ENCODE results near the gene PNPLA7. TPM values are rescaled to one million over a fixed set of nuclear protein-coding genes. Genes with fewer than 3 reads are reported as not detected.
"Not testable (repeated sequence)": the region's sequence is repeated elsewhere in the genome, so short reads cannot be mapped to it uniquely, and the experiment has no call there.

The PNPLA7 gene
- total RNA-seq, 3 donors from 2014 or later (not counting 1 experiment from before 2014, with no cell fraction given), result 4.3 to 6.4 (median 4.9) TPM

GRCh38 chr9:137467161-137467581 lies 83.0 kb downstream of the PNPLA7 start:
- 96% methylated on average over 16 of the region's 16 CpGs for WGBS (ENCODE audit: insufficient coverage)
- Histone ChIP-seq H3K9me3 (ENCODE audit: control insufficient read depth, insufficient read depth, low read length) (no peaks in the 10 kb centered on the region), H3K27me3 (ENCODE audit: control insufficient read depth, insufficient read depth, low read length) (no peaks in the 10 kb centered on the region), H3K27ac (ENCODE audit: low read length) (no peak overlapping the region), H3K4me1 (ENCODE audit: control insufficient read depth, insufficient read depth, low read length) (peaks cover 13% of the 10 kb centered on the region), H3K4me3 (ENCODE audit: low read length) (no peak overlapping the region), H3K36me3 (ENCODE audit: control insufficient read depth, insufficient read depth, low read length) (no peaks in the 10 kb centered on the region)
- TF ChIP-seq, protein P1, sequence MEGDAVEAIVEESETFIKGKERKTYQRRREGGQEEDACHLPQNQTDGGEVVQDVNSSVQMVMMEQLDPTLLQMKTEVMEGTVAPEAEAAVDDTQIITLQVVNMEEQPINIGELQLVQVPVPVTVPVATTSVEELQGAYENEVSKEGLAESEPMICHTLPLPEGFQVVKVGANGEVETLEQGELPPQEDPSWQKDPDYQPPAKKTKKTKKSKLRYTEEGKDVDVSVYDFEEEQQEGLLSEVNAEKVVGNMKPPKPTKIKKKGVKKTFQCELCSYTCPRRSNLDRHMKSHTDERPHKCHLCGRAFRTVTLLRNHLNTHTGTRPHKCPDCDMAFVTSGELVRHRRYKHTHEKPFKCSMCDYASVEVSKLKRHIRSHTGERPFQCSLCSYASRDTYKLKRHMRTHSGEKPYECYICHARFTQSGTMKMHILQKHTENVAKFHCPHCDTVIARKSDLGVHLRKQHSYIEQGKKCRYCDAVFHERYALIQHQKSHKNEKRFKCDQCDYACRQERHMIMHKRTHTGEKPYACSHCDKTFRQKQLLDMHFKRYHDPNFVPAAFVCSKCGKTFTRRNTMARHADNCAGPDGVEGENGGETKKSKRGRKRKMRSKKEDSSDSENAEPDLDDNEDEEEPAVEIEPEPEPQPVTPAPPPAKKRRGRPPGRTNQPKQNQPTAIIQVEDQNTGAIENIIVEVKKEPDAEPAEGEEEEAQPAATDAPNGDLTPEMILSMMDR (IDR thresholded peaks at IDR 0.05), result no peak
- peaks cover 7 to 19% of the 10 kb centered on the region in 2 donors for H3K4me1 Mint-ChIP-seq
- DNase-seq (no peak), ATAC-seq (no peak)
- intact Hi-C loops (cut with micrococcal nuclease), result no loop called here
- no peak overlapping the region for H3K4me3 Mint-ChIP-seq
- H3K36me3 Mint-ChIP-seq, result no peaks in the 10 kb centered on the region
- H3K27ac Mint-ChIP-seq, result peak overlapping the region in 1 of 2 donors; percentile 33
- H3K27me3 Mint-ChIP-seq (ENCODE audit: low read depth in 2 of 2), result peaks cover 0 to 3% of the 10 kb centered on the region in 2 donors
- H3K9me3 Mint-ChIP-seq, result no peaks in the 10 kb centered on the region

DNA sequence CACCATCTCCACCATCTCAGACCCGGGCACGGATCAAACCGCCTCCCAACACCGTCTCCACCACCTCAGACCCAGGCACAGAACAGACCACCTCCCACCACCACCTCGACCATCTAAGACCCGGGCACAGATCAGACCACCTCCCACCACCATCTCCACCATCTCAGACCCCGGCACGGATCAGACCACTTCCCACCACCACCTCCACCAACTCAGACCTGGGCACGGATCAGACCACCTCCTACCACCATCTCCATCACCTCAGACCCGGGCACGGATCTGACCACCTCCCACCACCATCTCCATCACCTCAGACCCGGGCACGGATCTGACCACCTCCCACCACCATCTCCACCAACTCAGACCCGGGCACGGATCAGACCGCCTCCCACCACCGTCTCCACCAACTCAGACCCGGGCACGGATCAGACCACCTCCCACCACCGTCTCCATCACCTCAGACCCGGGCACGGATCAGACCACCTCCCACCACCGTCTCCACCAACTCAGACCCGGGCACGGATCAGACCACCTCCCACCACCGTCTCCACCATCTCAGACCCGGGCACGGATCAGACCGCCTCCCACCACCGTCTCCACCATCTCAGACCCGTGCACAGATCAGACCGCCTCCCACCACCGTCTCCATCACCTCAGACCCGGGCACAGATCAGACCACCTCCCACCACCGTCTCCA lies 83.7 kb downstream of the PNPLA7 start:
- H3K27me3 ChIP-seq (ENCODE audit: control insufficient read depth, insufficient read depth, low read length); H3K9me3 Mint-ChIP-seq; H3K4me3 ChIP-seq (ENCODE audit: low read length); intact Hi-C loops (cut with micrococcal nuclease); H3K27me3 Mint-ChIP-seq (ENCODE audit: low read depth in 2 of 2); H3K27ac ChIP-seq (ENCODE audit: low read length); ATAC-seq; H3K36me3 Mint-ChIP-seq; DNase-seq; H3K36me3 ChIP-seq (ENCODE audit: control insufficient read depth, insufficient read depth, low read length); H3K4me3 Mint-ChIP-seq; H3K9me3 ChIP-seq (ENCODE audit: control insufficient read depth, insufficient read depth, low read length): not testable (repeated sequence)
- H3K4me1 ChIP-seq (ENCODE audit: control insufficient read depth, insufficient read depth, low read length), result peaks cover 19% of the 10 kb centered on the region
- Mint-ChIP-seq H3K4me1 (peaks cover 7 to 26% of the 10 kb centered on the region in 2 donors), H3K27ac (peak overlapping the region in 1 of 2 donors; percentile 53)
- 93% methylated on average over 35 of the region's 35 CpGs for WGBS (ENCODE audit: insufficient coverage)

DNA sequence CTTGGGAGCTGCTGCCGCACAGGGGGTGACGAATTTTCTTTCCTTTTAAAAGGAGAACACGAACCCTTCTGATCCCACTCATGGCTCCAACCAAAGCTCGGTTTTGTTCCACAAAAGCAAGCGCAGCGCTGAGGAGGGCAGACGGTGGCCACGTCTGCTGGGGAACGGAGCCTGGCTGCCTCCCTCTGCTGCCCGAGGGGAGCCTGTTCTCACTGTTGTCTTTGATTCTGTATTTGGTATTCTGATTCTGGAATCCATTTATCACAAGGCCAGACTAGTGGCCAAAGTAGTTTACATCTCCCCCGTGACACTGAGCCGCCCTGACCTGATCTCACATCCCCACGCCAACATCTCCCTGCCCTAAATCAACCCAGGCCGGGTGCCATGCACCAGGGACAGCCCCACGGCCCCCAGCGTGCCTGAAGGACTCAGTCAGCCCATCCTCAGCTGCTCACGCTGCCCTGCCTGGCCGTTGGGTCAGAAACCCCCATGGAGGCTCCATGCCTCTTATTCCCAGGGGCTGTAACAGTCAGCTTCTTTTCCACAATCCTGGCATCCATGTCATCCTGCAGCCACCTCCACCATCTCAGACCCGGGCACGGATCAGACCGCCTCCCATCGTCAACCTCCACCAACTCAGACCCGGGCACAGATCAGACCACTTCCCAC lies 84.3 kb downstream of the PNPLA7 start:
- Histone ChIP-seq H3K4me3 (ENCODE audit: low read length) (no peak overlapping the region), H3K4me1 (ENCODE audit: control insufficient read depth, insufficient read depth, low read length) (peaks cover 25% of the 10 kb centered on the region), H3K9me3 (ENCODE audit: control insufficient read depth, insufficient read depth, low read length) (no peaks in the 10 kb centered on the region), H3K27ac (ENCODE audit: low read length) (no peak overlapping the region), H3K27me3 (ENCODE audit: control insufficient read depth, insufficient read depth, low read length) (no peaks in the 10 kb centered on the region), H3K36me3 (ENCODE audit: control insufficient read depth, insufficient read depth, low read length) (no peaks in the 10 kb centered on the region)
- no peak overlapping the region for H3K4me3 Mint-ChIP-seq
- no peaks in the 10 kb centered on the region for H3K27me3 Mint-ChIP-seq (ENCODE audit: low read depth in 2 of 2)
- ATAC-seq (no peak), DNase-seq (no peak)
- peak overlapping the region; percentile 32 to 53 for H3K27ac Mint-ChIP-seq
- no peaks in the 10 kb centered on the region for H3K9me3 Mint-ChIP-seq
- TF ChIP-seq, protein P1 (IDR thresholded peaks at IDR 0.05), result no peak
- H3K4me1 Mint-ChIP-seq, result peaks cover 5 to 28% of the 10 kb centered on the region in 2 donors
- WGBS (ENCODE audit: insufficient coverage), result 94% methylated on average over 23 of the region's 23 CpGs
- intact Hi-C loops (cut with micrococcal nuclease), result no loop called here
- H3K36me3 Mint-ChIP-seq, result no peaks in the 10 kb centered on the region

DNA sequence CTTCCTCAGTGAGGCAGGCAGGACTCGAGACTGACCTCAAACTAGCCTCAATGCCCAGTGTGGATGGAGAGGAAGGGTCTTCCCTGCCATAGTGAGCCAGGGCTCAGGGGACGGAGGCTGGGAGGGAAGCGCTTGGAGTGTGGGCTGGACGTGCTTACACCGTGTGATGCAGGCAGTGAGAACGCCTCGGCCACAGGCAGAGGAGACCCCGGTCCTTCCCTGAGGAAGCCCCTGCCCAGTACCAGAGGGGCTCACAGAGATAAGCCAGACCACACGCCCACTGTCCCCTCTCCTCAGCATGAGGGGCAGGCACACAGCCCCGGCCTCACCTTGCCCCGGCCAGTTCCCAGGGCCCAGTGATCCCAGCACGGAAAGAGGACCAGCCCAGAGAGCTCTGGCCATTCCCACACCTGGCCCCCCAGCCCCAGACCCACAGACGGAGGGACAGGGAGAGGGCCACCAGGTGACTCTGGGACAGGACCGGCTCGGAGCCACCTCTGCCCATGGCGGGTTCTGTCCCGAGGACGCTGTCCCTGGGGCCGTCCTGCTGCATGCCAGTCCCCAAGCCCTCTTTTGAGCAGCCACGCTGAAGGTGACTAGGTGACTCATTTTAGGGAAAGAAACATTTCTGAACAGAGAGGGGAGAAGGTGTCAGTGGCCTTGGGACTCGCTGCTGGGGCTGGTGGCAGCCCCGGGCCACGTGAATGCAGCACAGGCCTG lies 85.0 kb downstream of the PNPLA7 start:
- Histone ChIP-seq H3K36me3 (ENCODE audit: control insufficient read depth, insufficient read depth, low read length) (no peaks in the 10 kb centered on the region), H3K27me3 (ENCODE audit: control insufficient read depth, insufficient read depth, low read length) (no peaks in the 10 kb centered on the region), H3K4me1 (ENCODE audit: control insufficient read depth, insufficient read depth, low read length) (peaks cover 30% of the 10 kb centered on the region), H3K9me3 (ENCODE audit: control insufficient read depth, insufficient read depth, low read length) (no peaks in the 10 kb centered on the region), H3K27ac (ENCODE audit: low read length) (no peak overlapping the region), H3K4me3 (ENCODE audit: low read length) (no peak overlapping the region)
- TF ChIP-seq, protein P1 (IDR thresholded peaks at IDR 0.05), result no peak
- intact Hi-C loops (cut with micrococcal nuclease), result loop anchor here (5.0 kb wide), 1 partner anchor 43 kb away; the partner anchor contains the start of genes EXD3 and NOXA1
- Mint-ChIP-seq H3K27ac (no peak overlapping the region), H3K4me1 (peaks cover 0 to 27% of the 10 kb centered on the region in 2 donors), H3K9me3 (no peaks in the 10 kb centered on the region), H3K27me3 (ENCODE audit: low read depth in 2 of 2) (no peaks in the 10 kb centered on the region), H3K4me3 (no peak overlapping the region), H3K36me3 (no peaks in the 10 kb centered on the region)
- WGBS (ENCODE audit: insufficient coverage), result 95% methylated on average over 23 of the region's 23 CpGs
- ATAC-seq (no peak), DNase-seq (no peak)
